ENCODE data around the gene APLP1. TPM values are rescaled to one million over a fixed set of nuclear protein-coding genes. Genes with fewer than 3 reads are reported as not detected.

The APLP1 gene
- total and polyA plus RNA-seq, 2 of the 4 experiments (the other 2 are of a cell fraction), result 4.7 to 41.0 TPM

GRCh38 chr19:35853038-35853756 lies 15.2 kb upstream of the APLP1 start:
- Histone ChIP-seq H4K8ac (ENCODE audit: low read depth in 2 of 2, low read length in 2 of 2) (no peak overlapping the region), H4K20me1 (ENCODE audit: insufficient read depth, low read length) (no peaks in the 10 kb centered on the region), H2BK20ac (ENCODE audit: low read depth, low read length) (no peak overlapping the region), H2BK120ac (ENCODE audit: low read depth, low read length) (no peak overlapping the region), H3K9ac (ENCODE audit: low read depth, low read length) (no peak overlapping the region), H3K9me1 (ENCODE audit: insufficient read depth, low read length) (no peaks in the 10 kb centered on the region), H2BK15ac (ENCODE audit: low read depth, low read length) (no peak overlapping the region), H3K4me3 (ENCODE audit: insufficient read depth, low read depth, low read length) (no peak overlapping the region), H3K4me2 (ENCODE audit: low read depth, low read length) (no peak overlapping the region), H3K27me3 (ENCODE audit: control insufficient read depth, insufficient read depth, low read length) (peaks cover 76% of the 10 kb centered on the region), H2AK5ac (ENCODE audit: low read depth, low read length) (no peak overlapping the region), H3K18ac (ENCODE audit: low read depth, low read length) (no peak overlapping the region), H2AFZ (replicated peaks; ENCODE audit: low read length, poor library complexity) (no peak overlapping the region), H2AK9ac (replicated peaks; ENCODE audit: low read depth, low read length, poor library complexity) (no peak overlapping the region), H3K23ac (ENCODE audit: low read depth, low read length) (no peak overlapping the region), H3K79me1 (ENCODE audit: low read depth in 1 of 2, low read length in 2 of 2) (no peaks in the 10 kb centered on the region), H3K56ac (ENCODE audit: extremely low read depth, insufficient read depth, low read length) (no peak overlapping the region), H3K9me3 (ENCODE audit: control insufficient read depth, insufficient read depth, low read length) (no peaks in the 10 kb centered on the region), H3K27ac (ENCODE audit: insufficient read depth, low read length) (no peak overlapping the region), H2BK5ac (ENCODE audit: low read depth, low read length, poor library complexity, severe bottlenecking) (no peak overlapping the region), H3K4ac (ENCODE audit: low read depth, low read length) (no peak overlapping the region), H3K14ac (replicated peaks; ENCODE audit: low read depth, low read length) (no peak overlapping the region), H4K5ac (ENCODE audit: low read depth, low read length) (no peak overlapping the region), H3K36me3 (ENCODE audit: control insufficient read depth, insufficient read depth, low read length) (no peaks in the 10 kb centered on the region), H3K4me1 (ENCODE audit: control insufficient read depth, insufficient read depth, low read length) (no peaks in the 10 kb centered on the region; the same call in 1 of the 2 replicates), H4K91ac (ENCODE audit: insufficient read depth, low read depth, low read length) (no peak overlapping the region)
- intact Hi-C loops (cut with micrococcal nuclease) (loop anchor here (2.0 kb wide), 1 partner anchor 50 kb away; no protein-coding TSS in a partner anchor), in situ Hi-C loops (cut with MboI; ENCODE audit: low sequenced_read_pairs) (no loop called here), dilution Hi-C loops (cut with HindIII; ENCODE audit: low sequenced_read_pairs, unreplicated experiment) (no loop called here)
- TF ChIP-seq RCOR1 (IDR thresholded peaks at IDR 0.05; ENCODE audit: insufficient replicate concordance, low read length), result no peak
- TF ChIP-seq MAFK (IDR thresholded peaks at IDR 0.05; ENCODE audit: low read depth, low read length), result no peak
- TF ChIP-seq USF2 (IDR thresholded peaks at IDR 0.05; ENCODE audit: low read depth, low read length), result no peak
- no peak for TF ChIP-seq BHLHE40 (IDR thresholded peaks at IDR 0.05; ENCODE audit: low read depth, low read length)
- TF ChIP-seq FOS (IDR thresholded peaks at IDR 0.05; ENCODE audit: low read depth, low read length), result no peak
- TF ChIP-seq RAD21 (IDR thresholded peaks at IDR 0.05; ENCODE audit: low read length), result no peak
- TF ChIP-seq CTCF (conservative IDR thresholded peaks at IDR 0.05; ENCODE audit: low read depth, low read length), result no peak
- TF ChIP-seq POLR2A (IDR thresholded peaks at IDR 0.05; ENCODE audit: low read depth, low read length), result no peak
- TF ChIP-seq MXI1 (IDR thresholded peaks at IDR 0.05; ENCODE audit: borderline replicate concordance, low read depth, low read length), result no peak
- no peak for TF ChIP-seq RFX5 (IDR thresholded peaks at IDR 0.05; ENCODE audit: low read depth, low read length)
- TF ChIP-seq NFE2L2 (IDR thresholded peaks at IDR 0.05; ENCODE audit: low read depth, low read length), result no peak
- TF ChIP-seq ELK1 (IDR thresholded peaks at IDR 0.05; ENCODE audit: borderline replicate concordance, low read depth, low read length), result no peak
- TF ChIP-seq CHD1 (IDR thresholded peaks at IDR 0.05; ENCODE audit: low read depth, low read length), result no peak
- no peak for DNase-seq
- POLR2A ChIA-PET (ENCODE audit: unreplicated experiment), result no interaction called here
- WGBS, 2 experiments (ENCODE audit: extremely low coverage in 2 of 2, insufficient read length in 1 of 2), result 51% methylated on average over 4 of the region's 8 CpGs; no CpG with 5 or more reads in 1 of the 2 experiments
- CTCF ChIA-PET, result no interaction called here
- BruUV-seq (replicated peaks), result no TSS peak
- no peak for ATAC-seq (ENCODE audit: low read depth)

Measured in IMR-90 (cell line).